ENCODE results near the gene NYAP2. TPM values are rescaled to one million over a fixed set of nuclear protein-coding genes. Genes with fewer than 3 reads are reported as not detected.

Gene NYAP2
- total and polyA plus RNA-seq, 2 donors (not counting 1 experiment from before 2014, with no cell fraction given), result not detected

DNA sequence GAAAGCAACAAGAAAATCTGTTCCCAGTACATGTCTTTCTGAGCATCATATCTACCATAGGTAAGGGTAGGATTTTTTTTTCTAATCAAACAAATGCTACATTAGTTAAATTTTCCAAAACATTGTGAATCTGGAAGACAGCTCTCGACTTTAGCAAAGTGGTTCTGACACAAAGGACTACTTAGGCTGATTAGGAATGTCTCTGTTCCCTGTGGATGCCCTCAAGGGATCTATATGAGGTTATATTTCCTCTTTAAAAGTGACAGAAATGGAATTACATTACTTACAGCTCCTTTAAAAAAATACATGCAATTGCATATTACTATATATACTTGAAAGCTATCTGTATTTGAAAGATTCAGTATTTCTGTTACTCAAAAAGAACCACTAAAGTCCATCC, 15.4 kb downstream of the NYAP2 start:
- H3K4me3 ChIP-seq (replicated peaks in 1 of 4; ENCODE audit: control extremely low read depth in 1 of 4, insufficient read depth in 1 of 4, low read depth in 3 of 4, low read length in 4 of 4), result no peak overlapping the region

DNA sequence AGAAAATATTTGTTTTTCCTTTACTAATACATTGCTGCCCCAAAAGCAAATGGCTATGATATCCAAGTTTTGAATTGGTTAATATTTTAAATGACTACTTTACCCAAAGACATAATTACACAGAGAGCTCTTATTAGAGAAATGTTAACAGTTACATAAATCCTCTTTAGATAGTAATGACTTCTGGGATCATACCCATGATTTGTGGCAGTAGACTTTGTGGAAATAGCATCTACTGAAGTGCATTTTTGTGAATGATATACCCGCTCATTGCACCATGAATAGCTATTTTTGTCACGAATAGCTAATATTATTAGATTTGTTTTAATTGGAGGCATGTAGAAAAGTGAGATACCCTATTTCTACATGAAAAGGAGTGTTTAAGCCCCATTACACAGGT, 15.8 kb downstream of the NYAP2 start:
- no peaks in the 10 kb centered on the region for H3K9me3 ChIP-seq (ENCODE audit: control insufficient read depth, insufficient read depth, low read depth, low read length)
- no peaks in the 10 kb centered on the region for H3K79me2 ChIP-seq (ENCODE audit: control insufficient read depth, insufficient read depth, low read length)
- H3K27me3 ChIP-seq (ENCODE audit: control insufficient read depth, insufficient read depth, low read length), result no peaks in the 10 kb centered on the region
- H3K4me3 ChIP-seq (replicated peaks in 1 of 4; ENCODE audit: control extremely low read depth in 1 of 4, insufficient read depth in 1 of 4, low read depth in 3 of 4, low read length in 4 of 4), result no peak overlapping the region
- no peaks in the 10 kb centered on the region for H3K36me3 ChIP-seq (ENCODE audit: control insufficient read depth, insufficient read depth, low read length)
- no peak for TF ChIP-seq EZH2 (IDR thresholded peaks at IDR 0.05; ENCODE audit: low read length, missing control alignments)
- TF ChIP-seq, protein P1, sequence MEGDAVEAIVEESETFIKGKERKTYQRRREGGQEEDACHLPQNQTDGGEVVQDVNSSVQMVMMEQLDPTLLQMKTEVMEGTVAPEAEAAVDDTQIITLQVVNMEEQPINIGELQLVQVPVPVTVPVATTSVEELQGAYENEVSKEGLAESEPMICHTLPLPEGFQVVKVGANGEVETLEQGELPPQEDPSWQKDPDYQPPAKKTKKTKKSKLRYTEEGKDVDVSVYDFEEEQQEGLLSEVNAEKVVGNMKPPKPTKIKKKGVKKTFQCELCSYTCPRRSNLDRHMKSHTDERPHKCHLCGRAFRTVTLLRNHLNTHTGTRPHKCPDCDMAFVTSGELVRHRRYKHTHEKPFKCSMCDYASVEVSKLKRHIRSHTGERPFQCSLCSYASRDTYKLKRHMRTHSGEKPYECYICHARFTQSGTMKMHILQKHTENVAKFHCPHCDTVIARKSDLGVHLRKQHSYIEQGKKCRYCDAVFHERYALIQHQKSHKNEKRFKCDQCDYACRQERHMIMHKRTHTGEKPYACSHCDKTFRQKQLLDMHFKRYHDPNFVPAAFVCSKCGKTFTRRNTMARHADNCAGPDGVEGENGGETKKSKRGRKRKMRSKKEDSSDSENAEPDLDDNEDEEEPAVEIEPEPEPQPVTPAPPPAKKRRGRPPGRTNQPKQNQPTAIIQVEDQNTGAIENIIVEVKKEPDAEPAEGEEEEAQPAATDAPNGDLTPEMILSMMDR (conservative IDR thresholded peaks at IDR 0.05 in 1 of 2, IDR thresholded peaks at IDR 0.05 in 1 of 2; ENCODE audit: low read depth in 1 of 2, low read length in 2 of 2), result no peak
- H2AFZ ChIP-seq (ENCODE audit: low read length), result no peak overlapping the region
- H3K4me1 ChIP-seq (ENCODE audit: control insufficient read depth, extremely low read depth, insufficient read depth, low read length), result no peaks in the 10 kb centered on the region
- H4K20me1 ChIP-seq (ENCODE audit: control insufficient read depth, extremely low read depth, insufficient read depth, low read length), result no peaks in the 10 kb centered on the region
- no peak overlapping the region for H3K9ac ChIP-seq (ENCODE audit: insufficient read depth, low read length)
- no peak overlapping the region for H3K27ac ChIP-seq (ENCODE audit: insufficient read depth, low read length)
- no peak for DNase-seq (ENCODE audit: low read depth in 2 of 2)
- no peak overlapping the region for H3K4me2 ChIP-seq (ENCODE audit: extremely low read depth, insufficient read depth, low read length)

More for the DNA sequence above, 15.4 kb downstream of the NYAP2 start:
- Histone ChIP-seq H4K20me1 (ENCODE audit: control insufficient read depth, extremely low read depth, insufficient read depth, low read length) (no peaks in the 10 kb centered on the region), H3K79me2 (ENCODE audit: control insufficient read depth, insufficient read depth, low read length) (no peaks in the 10 kb centered on the region), H3K27ac (ENCODE audit: insufficient read depth, low read length) (no peak overlapping the region), H3K4me1 (ENCODE audit: control insufficient read depth, extremely low read depth, insufficient read depth, low read length) (no peaks in the 10 kb centered on the region), H3K36me3 (ENCODE audit: control insufficient read depth, insufficient read depth, low read length) (no peaks in the 10 kb centered on the region), H3K27me3 (ENCODE audit: control insufficient read depth, insufficient read depth, low read length) (no peaks in the 10 kb centered on the region), H3K9ac (ENCODE audit: insufficient read depth, low read length) (no peak overlapping the region), H3K4me2 (ENCODE audit: extremely low read depth, insufficient read depth, low read length) (no peak overlapping the region), H2AFZ (ENCODE audit: low read length) (no peak overlapping the region), H3K9me3 (ENCODE audit: control insufficient read depth, insufficient read depth, low read depth, low read length) (no peaks in the 10 kb centered on the region)
- no peak for DNase-seq (ENCODE audit: low read depth in 2 of 2)
- TF ChIP-seq EZH2 (IDR thresholded peaks at IDR 0.05; ENCODE audit: low read length, missing control alignments), result no peak
- TF ChIP-seq, protein P1 (conservative IDR thresholded peaks at IDR 0.05 in 1 of 2, IDR thresholded peaks at IDR 0.05 in 1 of 2; ENCODE audit: low read depth in 1 of 2, low read length in 2 of 2), result no peak

DNA sequence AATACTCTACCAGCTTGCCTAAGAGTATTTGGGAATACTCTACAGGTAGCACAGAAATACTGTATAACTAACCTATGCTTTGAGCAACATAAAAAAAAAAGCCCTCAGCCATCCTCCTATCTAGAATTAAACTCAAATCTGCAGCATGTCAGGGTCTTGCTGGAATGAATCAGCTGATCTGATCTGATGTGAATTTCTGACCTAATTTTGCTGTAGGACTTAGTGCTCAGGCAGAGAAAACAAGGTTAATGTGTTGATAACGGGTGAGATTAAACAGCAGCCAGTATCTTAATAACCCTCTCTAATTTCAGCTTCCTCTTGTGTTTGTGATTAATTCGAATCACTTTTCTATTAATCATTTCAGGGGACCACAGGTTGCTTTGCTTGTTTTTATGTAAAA, 16.3 kb downstream of the NYAP2 start:
- no peak overlapping the region for H3K27ac ChIP-seq (ENCODE audit: insufficient read depth, low read length)
- no peaks in the 10 kb centered on the region for H3K79me2 ChIP-seq (ENCODE audit: control insufficient read depth, insufficient read depth, low read length)
- H2AFZ ChIP-seq (ENCODE audit: low read length), result no peak overlapping the region
- no peak overlapping the region for H3K4me2 ChIP-seq (ENCODE audit: extremely low read depth, insufficient read depth, low read length)
- no peak overlapping the region for H3K9ac ChIP-seq (ENCODE audit: insufficient read depth, low read length)
- H3K36me3 ChIP-seq (ENCODE audit: control insufficient read depth, insufficient read depth, low read length), result no peaks in the 10 kb centered on the region
- no peak overlapping the region for H3K4me3 ChIP-seq (replicated peaks in 1 of 4; ENCODE audit: control extremely low read depth in 1 of 4, insufficient read depth in 1 of 4, low read depth in 3 of 4, low read length in 4 of 4)
- H3K9me3 ChIP-seq (ENCODE audit: control insufficient read depth, insufficient read depth, low read depth, low read length), result no peaks in the 10 kb centered on the region
- no peaks in the 10 kb centered on the region for H4K20me1 ChIP-seq (ENCODE audit: control insufficient read depth, extremely low read depth, insufficient read depth, low read length)
- H3K27me3 ChIP-seq (ENCODE audit: control insufficient read depth, insufficient read depth, low read length), result no peaks in the 10 kb centered on the region
- no peak for TF ChIP-seq EZH2 (IDR thresholded peaks at IDR 0.05; ENCODE audit: low read length, missing control alignments)
- TF ChIP-seq, protein P1 (conservative IDR thresholded peaks at IDR 0.05 in 1 of 2, IDR thresholded peaks at IDR 0.05 in 1 of 2; ENCODE audit: low read depth in 1 of 2, low read length in 2 of 2), result no peak
- no peaks in the 10 kb centered on the region for H3K4me1 ChIP-seq (ENCODE audit: control insufficient read depth, extremely low read depth, insufficient read depth, low read length)
- no peak for DNase-seq (ENCODE audit: low read depth in 2 of 2)
